Calu3 (cell line): ENCODE data around the gene FPGS. TPM values are rescaled to one million over a fixed set of nuclear protein-coding genes. Genes with fewer than 3 reads are reported as not detected.

Source experiments
- BruUV-seq: library from RNA; stranded (reverse); fragments of 400-500 nt; replicated peaks from 2 replicates; lab custom pipeline; 2021; lab: Mats Ljungman, UMichigan
- CTCF ChIA-PET: fragments of 300-600 bp; sonication (Branson Sonifier 250); formaldehyde crosslinking; loops from one replicate; lab custom pipeline; 2022; ENCODE audit warnings: antibody characterized with exemption; lab: Charles Lee
- DNase-seq: peaks from one replicate; pipeline ENCODE4 v3.0.0; 2022
- H3K27ac Mint-ChIP-seq: one replicate; pipeline ENCODE4 v1.8.0; 2022; ENCODE audit warnings: mixed read lengths; ENCODE audit not compliant: unreplicated experiment
- H3K27me3 Mint-ChIP-seq: one replicate; pipeline ENCODE4 v1.8.0; 2022; ENCODE audit warnings: mixed read lengths; ENCODE audit not compliant: unreplicated experiment
- H3K36me3 Mint-ChIP-seq: one replicate; pipeline ENCODE4 v1.8.0; 2022; ENCODE audit warnings: mild to moderate bottlenecking, moderate library complexity, mixed read lengths; ENCODE audit not compliant: insufficient read depth, unreplicated experiment
- H3K4me1 Mint-ChIP-seq: one replicate; pipeline ENCODE4 v1.8.0; 2022; ENCODE audit warnings: mild to moderate bottlenecking, low read depth, mixed read lengths; ENCODE audit not compliant: unreplicated experiment
- H3K4me3 Mint-ChIP-seq: one replicate; pipeline ENCODE4 v1.8.0; 2022; ENCODE audit warnings: mild to moderate bottlenecking, low read depth, moderate library complexity, mixed read lengths; ENCODE audit not compliant: unreplicated experiment
- H3K9me3 Mint-ChIP-seq: one replicate; pipeline ENCODE4 v1.8.0; 2022; ENCODE audit warnings: low read depth, mixed read lengths; ENCODE audit not compliant: unreplicated experiment
- intact Hi-C: fragments of 100-400 bp; cut with micrococcal nuclease; formaldehyde crosslinking; loops from one replicate; pipeline ENCODE4 v1.10.0; 2022; ENCODE audit not compliant: unreplicated experiment
- total RNA-seq: library from RNA; stranded (reverse); gene quantifications from 2 replicates; pipeline ENCODE4 v1.2.3, GENCODE V29; 2022
- TF ChIP-seq, protein P1 (sequence below): fragments of 200-600 bp; IDR thresholded peaks from one replicate; pipeline ENCODE4 v1.8.0; 2022; ENCODE audit warnings: antibody characterized with exemption; ENCODE audit not compliant: unreplicated experiment

The FPGS gene
- total RNA-seq, 1 experiment from 2014 or later = 75.2 TPM

DNA sequence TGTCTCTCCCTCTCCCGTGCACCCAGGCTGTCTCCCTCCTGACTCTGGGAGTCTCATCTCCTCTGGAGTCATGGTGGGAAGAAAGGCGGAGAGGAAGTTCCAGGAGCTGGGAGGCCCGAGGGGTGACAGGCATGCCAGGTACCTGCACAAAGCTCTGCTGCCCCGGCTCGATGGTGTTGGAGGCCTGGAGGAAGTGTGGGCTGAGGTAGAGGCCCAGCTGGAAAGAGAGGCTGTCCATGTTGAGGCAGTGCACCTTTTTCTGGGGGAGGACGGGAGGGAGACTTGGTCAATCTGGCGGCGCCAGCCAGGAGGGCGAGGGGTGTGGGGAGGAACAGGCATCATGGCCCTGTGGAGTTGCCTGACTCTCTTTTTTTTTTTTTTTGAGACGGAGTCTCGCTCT lies 15.9 kb downstream of the FPGS start:
- no TSS peak for BruUV-seq
- CTCF ChIA-PET = no interaction called here
- peaks cover 32% of the 10 kb centered on the region for H3K36me3 Mint-ChIP-seq

DNA sequence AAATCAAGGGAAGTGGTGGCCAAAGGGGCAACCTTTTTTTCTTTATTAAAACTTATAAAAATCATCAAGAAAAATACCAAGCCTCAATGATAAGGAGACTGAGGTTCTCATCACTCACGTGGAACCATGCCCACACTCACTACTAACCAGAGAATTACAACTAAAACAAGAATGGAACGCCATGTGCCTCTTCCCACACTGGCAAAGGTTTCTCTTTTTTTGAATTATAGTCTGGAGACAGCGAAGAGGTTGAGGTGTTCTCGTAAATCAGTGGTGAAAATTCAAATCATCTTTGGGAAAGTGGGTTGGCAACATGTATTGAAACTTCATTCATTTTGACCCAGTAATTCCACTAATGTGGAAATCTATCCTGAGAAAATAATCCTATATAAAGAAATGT lies 19.4 kb downstream of the FPGS start:
- CTCF ChIA-PET = no interaction called here
- intact Hi-C loops = no loop called here

More for the DNA sequence above, 15.9 kb downstream of the FPGS start:
- no peak overlapping the region for H3K4me3 Mint-ChIP-seq
- no peaks in the 10 kb centered on the region for H3K27me3 Mint-ChIP-seq
- TF ChIP-seq, protein P1, sequence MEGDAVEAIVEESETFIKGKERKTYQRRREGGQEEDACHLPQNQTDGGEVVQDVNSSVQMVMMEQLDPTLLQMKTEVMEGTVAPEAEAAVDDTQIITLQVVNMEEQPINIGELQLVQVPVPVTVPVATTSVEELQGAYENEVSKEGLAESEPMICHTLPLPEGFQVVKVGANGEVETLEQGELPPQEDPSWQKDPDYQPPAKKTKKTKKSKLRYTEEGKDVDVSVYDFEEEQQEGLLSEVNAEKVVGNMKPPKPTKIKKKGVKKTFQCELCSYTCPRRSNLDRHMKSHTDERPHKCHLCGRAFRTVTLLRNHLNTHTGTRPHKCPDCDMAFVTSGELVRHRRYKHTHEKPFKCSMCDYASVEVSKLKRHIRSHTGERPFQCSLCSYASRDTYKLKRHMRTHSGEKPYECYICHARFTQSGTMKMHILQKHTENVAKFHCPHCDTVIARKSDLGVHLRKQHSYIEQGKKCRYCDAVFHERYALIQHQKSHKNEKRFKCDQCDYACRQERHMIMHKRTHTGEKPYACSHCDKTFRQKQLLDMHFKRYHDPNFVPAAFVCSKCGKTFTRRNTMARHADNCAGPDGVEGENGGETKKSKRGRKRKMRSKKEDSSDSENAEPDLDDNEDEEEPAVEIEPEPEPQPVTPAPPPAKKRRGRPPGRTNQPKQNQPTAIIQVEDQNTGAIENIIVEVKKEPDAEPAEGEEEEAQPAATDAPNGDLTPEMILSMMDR = no peak
- H3K27ac Mint-ChIP-seq = peak overlapping the region; percentile 28
- H3K9me3 Mint-ChIP-seq = no peaks in the 10 kb centered on the region
- no peaks in the 10 kb centered on the region for H3K4me1 Mint-ChIP-seq
- intact Hi-C loops = no loop called here
- no peak for DNase-seq

DNA sequence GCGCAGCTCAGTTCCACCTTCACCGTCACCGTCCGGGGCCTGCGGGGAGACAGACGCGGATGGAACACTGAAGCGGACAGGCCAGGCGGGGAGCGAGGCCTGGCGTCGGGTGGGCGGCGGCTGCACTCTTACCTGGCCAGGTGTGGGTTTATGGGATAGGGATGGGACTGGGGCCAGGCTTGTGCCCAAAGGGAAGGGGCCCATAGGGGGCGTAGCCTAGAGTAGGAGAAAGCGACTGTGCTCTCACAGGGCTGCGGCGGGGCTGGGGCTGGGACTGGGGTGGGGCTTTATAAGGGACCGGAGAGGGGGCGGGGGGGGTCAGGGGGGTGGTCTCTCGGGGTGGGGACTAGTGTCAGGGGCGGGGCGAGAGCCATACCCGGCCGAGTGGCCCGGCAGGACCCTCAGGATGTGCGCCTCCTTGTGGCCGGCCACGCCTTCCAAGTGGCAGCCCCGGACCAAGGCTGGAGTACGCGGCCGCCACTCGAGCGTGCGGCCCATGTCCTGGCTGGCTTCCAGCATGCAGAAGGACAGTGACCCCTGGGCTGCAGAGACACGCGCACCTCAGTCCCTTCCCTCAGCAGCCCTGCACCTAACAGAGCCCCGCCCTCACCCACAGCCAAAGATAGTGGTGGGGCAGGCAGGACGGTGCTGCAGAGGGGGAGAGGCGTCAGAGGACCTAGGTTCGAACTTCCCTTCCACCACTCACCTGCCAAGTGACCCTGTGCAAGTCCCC lies 22.8 kb downstream of the FPGS start:
- CTCF ChIA-PET = interaction anchor here (0.6 to 1.5 kb wide), 3 partner anchors 22 to 45 kb away, joined by 3 to 4 read pairs (median 3); partner anchors contain the start of gene ENG
- BruUV-seq = no TSS peak
- peaks cover 15% of the 10 kb centered on the region for H3K36me3 Mint-ChIP-seq
- H3K27ac Mint-ChIP-seq = no peak overlapping the region
- peaks cover 14% of the 10 kb centered on the region for H3K4me1 Mint-ChIP-seq
- H3K27me3 Mint-ChIP-seq = no peaks in the 10 kb centered on the region
- intact Hi-C loops = no loop called here
- H3K9me3 Mint-ChIP-seq = no peaks in the 10 kb centered on the region
- DNase-seq = peak; percentile 63
- TF ChIP-seq, protein P1 = peak; percentile 49
- H3K4me3 Mint-ChIP-seq = no peak overlapping the region

More for the DNA sequence above, 19.4 kb downstream of the FPGS start:
- Mint-ChIP-seq H3K36me3 (peaks cover 31% of the 10 kb centered on the region), H3K9me3 (no peaks in the 10 kb centered on the region), H3K4me3 (no peak overlapping the region), H3K27ac (no peak overlapping the region), H3K4me1 (no peaks in the 10 kb centered on the region), H3K27me3 (no peaks in the 10 kb centered on the region)
- TF ChIP-seq, protein P1 = no peak
- TSS peak; percentile 15 for BruUV-seq
- DNase-seq = no peak

DNA sequence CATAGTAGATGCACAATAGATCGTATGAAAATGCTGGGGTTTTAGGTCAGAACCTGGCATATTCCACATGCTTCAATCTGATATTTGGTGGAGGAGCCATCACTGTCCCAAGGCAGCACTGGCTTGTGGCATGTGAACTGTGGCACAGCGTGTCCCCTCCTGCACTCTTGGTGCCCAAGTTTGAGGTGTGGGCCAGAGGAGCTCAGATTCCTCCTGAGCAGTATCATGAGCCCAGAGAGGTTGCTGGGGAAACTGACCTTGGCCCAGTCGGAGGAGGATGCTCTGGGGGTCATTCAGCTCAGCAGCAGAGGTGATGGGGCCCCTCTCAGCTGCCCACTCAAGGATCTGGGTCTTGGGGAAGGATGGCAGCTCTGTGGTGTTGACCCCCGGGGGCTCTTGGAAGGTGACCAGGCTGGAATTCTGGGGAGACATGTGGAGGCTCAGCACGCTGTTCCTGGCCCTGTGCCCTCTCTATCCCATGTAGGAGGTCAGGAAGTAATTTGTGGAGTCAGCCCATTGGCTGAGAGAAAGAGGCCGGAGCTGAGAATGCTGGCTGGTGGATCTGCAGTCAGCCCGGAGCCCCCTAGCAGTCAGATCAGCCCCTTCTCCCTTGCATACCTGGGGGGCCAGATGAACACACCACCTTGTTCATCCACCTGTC lies 23.7 kb downstream of the FPGS start:
- no peak overlapping the region for H3K27ac Mint-ChIP-seq

More for the DNA sequence above, 23.7 kb downstream of the FPGS start:
- intact Hi-C loops = no loop called here
- TF ChIP-seq, protein P1 = no peak
- CTCF ChIA-PET = interaction anchor here (0.6 to 0.8 kb wide), 2 partner anchors 12 to 41 kb away, joined by 3 read pairs; partner anchors contain the start of gene CDK9
- Mint-ChIP-seq H3K4me3 (no peak overlapping the region), H3K27me3 (no peaks in the 10 kb centered on the region), H3K36me3 (peaks cover 15% of the 10 kb centered on the region), H3K9me3 (no peaks in the 10 kb centered on the region), H3K4me1 (peaks cover 14% of the 10 kb centered on the region)
- DNase-seq = no peak
- no TSS peak for BruUV-seq
